ENCODE data around the gene RPS19BP1. TPM values are rescaled to one million over a fixed set of nuclear protein-coding genes. Genes with fewer than 3 reads are reported as not detected.
"Not testable (repeated sequence)": the region's sequence is repeated elsewhere in the genome, so short reads cannot be mapped to it uniquely, and the experiment has no call there.

The RPS19BP1 gene
- polyA plus RNA-seq, 1 donor = 50.8 TPM

- DNase-seq (ENCODE audit: low read depth) = no peak
Measured at GRCh38 chr22:39514373-39514973, 18.1 kb downstream of the RPS19BP1 start.

DNA sequence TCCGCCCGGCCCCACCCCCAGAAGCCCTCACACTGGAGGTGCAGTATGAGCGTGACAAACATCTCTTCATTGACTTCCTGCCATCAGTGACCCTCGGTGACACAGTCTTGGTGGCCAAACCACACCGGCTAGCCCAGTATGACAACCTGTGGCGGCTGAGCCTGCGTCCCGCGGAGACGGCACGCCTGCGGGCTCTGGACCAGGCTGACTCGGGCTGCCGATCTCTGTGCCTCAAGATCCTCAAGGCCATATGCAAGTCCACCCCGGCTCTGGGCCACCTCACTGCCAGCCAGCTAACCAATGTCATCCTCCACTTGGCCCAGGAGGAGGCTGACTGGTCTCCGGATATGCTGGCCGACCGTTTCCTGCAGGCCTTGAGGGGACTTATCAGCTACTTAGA lies 18.8 kb downstream of the RPS19BP1 start:
- DNase-seq (ENCODE audit: low read depth) = no peak

GRCh38 chr22:39512026-39512425 lies 20.5 kb downstream of the RPS19BP1 start:
- DNase-seq (ENCODE audit: low read depth) = no peak

- DNase-seq (ENCODE audit: low read depth) = no peak
Measured at GRCh38 chr22:39511226-39511625, 21.3 kb downstream of the RPS19BP1 start.

GRCh38 chr22:39510529-39511149 lies 21.9 kb downstream of the RPS19BP1 start:
- no peak for DNase-seq (ENCODE audit: low read depth)

DNA sequence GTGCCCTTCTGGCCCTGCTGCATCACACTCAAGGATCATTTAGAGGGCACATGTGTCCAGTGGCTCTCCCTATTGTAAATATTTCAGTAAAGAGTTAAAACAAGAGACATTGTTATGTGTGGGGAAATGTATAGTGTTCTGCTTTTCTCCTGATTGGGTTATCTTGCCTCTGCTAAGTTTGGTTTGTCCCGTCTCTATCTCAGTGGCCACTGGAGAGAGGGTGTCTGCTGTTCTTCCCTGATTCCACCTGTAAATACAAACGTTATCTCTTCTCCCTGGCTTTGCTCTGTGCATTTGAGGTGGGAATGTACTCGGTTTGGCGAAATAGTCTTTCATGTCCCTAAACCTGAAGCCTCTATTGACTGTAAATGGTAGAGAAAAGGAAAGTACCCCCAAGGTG lies 24.2 kb downstream of the RPS19BP1 start:
- no peak for DNase-seq (ENCODE audit: low read depth)

- DNase-seq (ENCODE audit: low read depth) = not testable (repeated sequence)
Measured at GRCh38 chr22:39507021-39507420, 25.5 kb downstream of the RPS19BP1 start.

DNA sequence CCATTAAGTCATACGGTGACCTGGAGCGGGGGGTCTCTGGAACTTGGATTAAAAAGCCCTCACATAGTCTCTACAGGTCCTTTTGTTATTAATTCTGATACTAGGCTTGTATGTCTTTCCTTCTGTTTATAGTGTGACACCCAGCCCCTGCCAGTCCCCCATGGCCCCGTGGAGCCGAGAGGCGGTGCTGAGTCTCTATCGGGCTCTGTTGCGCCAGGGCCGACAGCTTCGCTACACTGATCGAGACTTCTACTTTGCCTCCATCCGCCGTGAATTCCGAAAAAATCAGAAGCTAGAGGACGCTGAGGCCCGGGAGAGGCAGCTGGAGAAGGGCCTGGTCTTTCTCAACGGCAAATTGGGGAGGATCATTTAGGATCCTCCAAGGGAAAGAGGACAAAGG lies 28.5 kb downstream of the RPS19BP1 start:
- DNase-seq (ENCODE audit: low read depth) = no peak

GRCh38 chr22:39503630-39504029 lies 28.9 kb downstream of the RPS19BP1 start:
- no peak for DNase-seq (ENCODE audit: low read depth)

- DNase-seq (ENCODE audit: low read depth) = no peak
Measured at GRCh38 chr22:39502789-39503409, 29.6 kb downstream of the RPS19BP1 start.

GRCh38 chr22:39502109-39502788 lies 30.3 kb downstream of the RPS19BP1 start, which contains the start of gene MIEF1:
MIEF1 (plus strand) TSS chr22:39502290; CDS start chr22:39511295, 9,005 bp downstream.
- peak; percentile 85 for DNase-seq (ENCODE audit: low read depth)

GRCh38 chr22:39501644-39502108 lies 30.9 kb downstream of the RPS19BP1 start:
- no peak for DNase-seq (ENCODE audit: low read depth)

GRCh38 chr22:39500101-39500500 lies 32.4 kb downstream of the RPS19BP1 start:
- DNase-seq (ENCODE audit: low read depth) = no peak

GRCh38 chr22:39498802-39499201 lies 33.7 kb downstream of the RPS19BP1 start:
- DNase-seq (ENCODE audit: low read depth) = no peak

GRCh38 chr22:39498368-39498767 lies 34.2 kb downstream of the RPS19BP1 start:
- DNase-seq (ENCODE audit: low read depth) = no peak

DNA sequence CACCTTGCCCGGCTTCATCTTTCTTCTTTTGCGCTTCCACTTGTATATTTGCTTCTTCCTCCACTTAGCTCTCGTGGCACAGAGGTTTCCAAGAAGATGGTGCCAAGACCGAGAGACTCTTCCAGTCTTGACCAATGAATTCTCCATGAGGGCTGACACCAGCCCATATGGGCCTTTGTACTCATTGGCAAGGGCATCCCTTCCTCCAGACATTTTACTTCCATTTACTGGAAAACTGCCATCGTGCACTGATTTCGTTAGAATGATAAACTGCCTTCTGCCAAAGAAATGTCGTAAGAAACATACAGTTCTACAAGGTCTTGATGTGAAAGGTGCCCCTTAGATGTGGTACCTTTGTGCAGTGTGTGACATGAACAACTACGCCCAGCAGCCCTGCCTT lies 35.1 kb downstream of the RPS19BP1 start:
- DNase-seq (ENCODE audit: low read depth) = no peak

DNA sequence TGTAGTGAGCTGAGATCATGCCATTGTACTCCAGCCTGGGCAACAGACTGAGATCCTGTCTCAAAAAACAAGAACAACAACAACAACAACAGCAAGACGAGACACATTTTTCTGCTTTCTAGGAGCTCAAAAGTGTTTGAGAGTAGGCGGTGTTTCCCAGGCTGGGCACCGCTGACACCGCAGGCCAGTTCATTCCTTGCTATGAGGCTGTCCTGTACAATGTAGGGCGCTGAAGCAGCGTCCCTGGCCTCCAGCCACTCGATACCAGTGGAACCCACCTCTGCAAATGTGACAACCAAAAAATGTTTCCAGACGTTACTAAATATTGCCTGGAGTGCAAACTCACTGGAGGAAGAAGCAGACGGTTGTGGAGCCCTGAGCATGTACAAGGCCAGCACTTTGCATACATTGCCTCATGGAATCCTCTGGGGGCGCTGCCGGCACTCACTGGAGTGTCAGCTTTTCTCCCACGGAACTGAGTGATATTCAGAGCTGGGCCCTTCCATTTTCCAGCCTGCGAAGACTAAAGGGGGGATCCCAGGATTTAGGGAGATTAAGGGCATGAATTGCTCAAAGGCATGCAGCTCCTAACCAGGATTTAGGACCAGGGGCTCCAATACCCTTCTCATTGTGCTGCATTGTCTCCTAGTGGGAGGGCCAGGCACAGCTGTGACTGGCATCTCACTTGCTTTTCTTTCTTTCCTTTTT lies 36.3 kb downstream of the RPS19BP1 start:
- DNase-seq (ENCODE audit: low read depth) = no peak

GRCh38 chr22:39494471-39495120 lies 38.0 kb downstream of the RPS19BP1 start:
- DNase-seq (ENCODE audit: low read depth) = no peak

GRCh38 chr22:39493759-39494158 lies 38.8 kb downstream of the RPS19BP1 start:
- no peak for DNase-seq (ENCODE audit: low read depth)

- DNase-seq (ENCODE audit: low read depth) = no peak
Measured at GRCh38 chr22:39492186-39492585, 40.4 kb downstream of the RPS19BP1 start.

GRCh38 chr22:39491696-39492095 lies 40.9 kb downstream of the RPS19BP1 start:
- no peak for DNase-seq (ENCODE audit: low read depth)
